ENCODE results near the gene FOXL2. TPM values are rescaled to one million over a fixed set of nuclear protein-coding genes. Genes with fewer than 3 reads are reported as not detected.
"Not testable (repeated sequence)": the region's sequence is repeated elsewhere in the genome, so short reads cannot be mapped to it uniquely, and the experiment has no call there.

The FOXL2 gene
- total RNA-seq, 2 donors from 2014 or later, result not detected

GRCh38 chr3:138922400-138922799, 24.5 kb downstream of the FOXL2 start:
- peaks cover 13% of the 10 kb centered on the region for H3K27me3 Mint-ChIP-seq
- not testable (repeated sequence) for H3K4me1 Mint-ChIP-seq; H3K4me3 Mint-ChIP-seq; ATAC-seq (replicated peaks); H3K9me3 Mint-ChIP-seq; H3K36me3 Mint-ChIP-seq (ENCODE audit: low read depth); H3K27ac Mint-ChIP-seq

GRCh38 chr3:138921316-138922292, 25.3 kb downstream of the FOXL2 start:
- Mint-ChIP-seq H3K27me3 (peaks cover 13% of the 10 kb centered on the region), H3K9me3 (no peaks in the 10 kb centered on the region), H3K27ac (no peak overlapping the region), H3K4me3 (no peak overlapping the region), H3K4me1 (no peaks in the 10 kb centered on the region), H3K36me3 (ENCODE audit: low read depth) (no peaks in the 10 kb centered on the region)
- ATAC-seq (replicated peaks), result no peak

GRCh38 chr3:138919325-138919724, 27.6 kb downstream of the FOXL2 start:
- H3K4me3 Mint-ChIP-seq, result no peak overlapping the region
- peaks cover 5% of the 10 kb centered on the region for H3K4me1 Mint-ChIP-seq
- no peaks in the 10 kb centered on the region for H3K36me3 Mint-ChIP-seq (ENCODE audit: low read depth)
- H3K27me3 Mint-ChIP-seq, result peaks cover 12% of the 10 kb centered on the region
- no peak for ATAC-seq (replicated peaks)
- H3K27ac Mint-ChIP-seq, result no peak overlapping the region
- no peaks in the 10 kb centered on the region for H3K9me3 Mint-ChIP-seq

- peaks cover 12% of the 10 kb centered on the region for H3K27me3 Mint-ChIP-seq
- no peak overlapping the region for H3K4me3 Mint-ChIP-seq
- no peaks in the 10 kb centered on the region for H3K36me3 Mint-ChIP-seq (ENCODE audit: low read depth)
Measured at GRCh38 chr3:138916824-138917223, 30.1 kb downstream of the FOXL2 start.

GRCh38 chr3:138915503-138916498, 31.1 kb downstream of the FOXL2 start:
- Mint-ChIP-seq H3K4me3 (peak overlapping the region; percentile 67), H3K4me1 (peaks cover 5% of the 10 kb centered on the region), H3K36me3 (ENCODE audit: low read depth) (no peaks in the 10 kb centered on the region), H3K27me3 (peaks cover 12% of the 10 kb centered on the region), H3K27ac (no peak overlapping the region), H3K9me3 (no peaks in the 10 kb centered on the region)
- peak; percentile 87 for ATAC-seq (replicated peaks)

More at GRCh38 chr3:138916824-138917223, 30.1 kb downstream of the FOXL2 start:
- H3K4me1 Mint-ChIP-seq, result peaks cover 5% of the 10 kb centered on the region
- H3K9me3 Mint-ChIP-seq, result no peaks in the 10 kb centered on the region
- ATAC-seq (replicated peaks), result no peak
- H3K27ac Mint-ChIP-seq, result no peak overlapping the region

GRCh38 chr3:138914870-138915502, 32.0 kb downstream of the FOXL2 start:
- H3K4me1 Mint-ChIP-seq, result peaks cover 5% of the 10 kb centered on the region
- no peak overlapping the region for H3K27ac Mint-ChIP-seq
- H3K27me3 Mint-ChIP-seq, result peaks cover 11% of the 10 kb centered on the region
- no peaks in the 10 kb centered on the region for H3K9me3 Mint-ChIP-seq
- H3K36me3 Mint-ChIP-seq (ENCODE audit: low read depth), result no peaks in the 10 kb centered on the region
- peak; percentile 44 for ATAC-seq (replicated peaks)
- peak overlapping the region; percentile 67 for H3K4me3 Mint-ChIP-seq

GRCh38 chr3:138913766-138914165, 33.2 kb downstream of the FOXL2 start:
- peaks cover 6% of the 10 kb centered on the region for H3K27me3 Mint-ChIP-seq
- H3K27ac Mint-ChIP-seq, result no peak overlapping the region
- no peak for ATAC-seq (replicated peaks)
- peaks cover 5% of the 10 kb centered on the region for H3K4me1 Mint-ChIP-seq
- H3K9me3 Mint-ChIP-seq, result no peaks in the 10 kb centered on the region
- no peaks in the 10 kb centered on the region for H3K36me3 Mint-ChIP-seq (ENCODE audit: low read depth)
- H3K4me3 Mint-ChIP-seq, result no peak overlapping the region

- Mint-ChIP-seq H3K27me3 (peaks cover 3% of the 10 kb centered on the region), H3K27ac (no peak overlapping the region), H3K9me3 (no peaks in the 10 kb centered on the region), H3K4me3 (no peak overlapping the region), H3K36me3 (ENCODE audit: low read depth) (no peaks in the 10 kb centered on the region), H3K4me1 (peaks cover 5% of the 10 kb centered on the region)
- ATAC-seq (replicated peaks), result no peak
Measured at GRCh38 chr3:138912237-138912636, 34.7 kb downstream of the FOXL2 start.

GRCh38 chr3:138911621-138912020, 35.3 kb downstream of the FOXL2 start:
- H3K36me3 Mint-ChIP-seq (ENCODE audit: low read depth), result no peaks in the 10 kb centered on the region
- H3K9me3 Mint-ChIP-seq, result no peaks in the 10 kb centered on the region
- H3K4me1 Mint-ChIP-seq, result peaks cover 5% of the 10 kb centered on the region
- H3K27me3 Mint-ChIP-seq, result peaks cover 3% of the 10 kb centered on the region
- ATAC-seq (replicated peaks), result no peak
- no peak overlapping the region for H3K4me3 Mint-ChIP-seq
- no peak overlapping the region for H3K27ac Mint-ChIP-seq

GRCh38 chr3:138909904-138910303, 37.0 kb downstream of the FOXL2 start:
- Mint-ChIP-seq H3K27me3 (peaks cover under 1% of the 10 kb centered on the region), H3K36me3 (ENCODE audit: low read depth) (no peaks in the 10 kb centered on the region), H3K4me3 (no peak overlapping the region), H3K27ac (no peak overlapping the region), H3K4me1 (peaks cover 1% of the 10 kb centered on the region), H3K9me3 (no peaks in the 10 kb centered on the region)
- ATAC-seq (replicated peaks), result no peak

GRCh38 chr3:138908846-138909245, 38.1 kb downstream of the FOXL2 start:
- H3K4me1 Mint-ChIP-seq, result no peaks in the 10 kb centered on the region

GRCh38 chr3:138907539-138907938, 39.4 kb downstream of the FOXL2 start:
- no peak overlapping the region for H3K4me3 Mint-ChIP-seq
- ATAC-seq (replicated peaks), result no peak

More at GRCh38 chr3:138908846-138909245, 38.1 kb downstream of the FOXL2 start:
- Mint-ChIP-seq H3K27me3 (no peaks in the 10 kb centered on the region), H3K4me3 (no peak overlapping the region), H3K36me3 (ENCODE audit: low read depth) (no peaks in the 10 kb centered on the region), H3K9me3 (no peaks in the 10 kb centered on the region), H3K27ac (no peak overlapping the region)
- no peak for ATAC-seq (replicated peaks)

GRCh38 chr3:138902171-138902570, 44.8 kb downstream of the FOXL2 start:
- no peaks in the 10 kb centered on the region for H3K27me3 Mint-ChIP-seq
- no peak overlapping the region for H3K4me3 Mint-ChIP-seq
- no peaks in the 10 kb centered on the region for H3K36me3 Mint-ChIP-seq (ENCODE audit: low read depth)
- H3K4me1 Mint-ChIP-seq, result no peaks in the 10 kb centered on the region
- no peak overlapping the region for H3K27ac Mint-ChIP-seq
- no peaks in the 10 kb centered on the region for H3K9me3 Mint-ChIP-seq
- ATAC-seq (replicated peaks), result no peak

More at GRCh38 chr3:138907539-138907938, 39.4 kb downstream of the FOXL2 start:
- H3K27ac Mint-ChIP-seq, result no peak overlapping the region
- H3K9me3 Mint-ChIP-seq, result no peaks in the 10 kb centered on the region
- no peaks in the 10 kb centered on the region for H3K4me1 Mint-ChIP-seq
- H3K36me3 Mint-ChIP-seq (ENCODE audit: low read depth), result no peaks in the 10 kb centered on the region
- no peaks in the 10 kb centered on the region for H3K27me3 Mint-ChIP-seq

- no peak overlapping the region for H3K27ac Mint-ChIP-seq
Measured at GRCh38 chr3:138901567-138901966, 45.4 kb downstream of the FOXL2 start.

More at GRCh38 chr3:138901567-138901966, 45.4 kb downstream of the FOXL2 start:
- Mint-ChIP-seq H3K9me3 (no peaks in the 10 kb centered on the region), H3K36me3 (ENCODE audit: low read depth) (no peaks in the 10 kb centered on the region), H3K4me3 (no peak overlapping the region), H3K27me3 (no peaks in the 10 kb centered on the region), H3K4me1 (no peaks in the 10 kb centered on the region)
- no peak for ATAC-seq (replicated peaks)

All from activated T-helper 17 cell treated with anti-CD3 and anti-CD28 coated beads, Interleukin-2, amount 50 U/mL, for 72 hours (primary cell).